Mesenteric fat pad (tissue), 1 donor: ENCODE measurements around the gene PYCARD. TPM values are rescaled to one million over a fixed set of nuclear protein-coding genes. Genes with fewer than 3 reads are reported as not detected.

Source experiments
- DNase-seq: peaks from one replicate; pipeline ENCODE4 v3.0.0-alpha.2; 2020; ENCODE audit warnings: low spot score
- total RNA-seq: library from RNA; stranded (reverse); fragmentation: NEBNext Ultra II Directional; extraction: Animal tissue kit (Norgen Biotek cat#: 25700); gene quantifications from one replicate; pipeline ENCODE4 v1.2.1, GENCODE V29; 2021
- donor health status: DM: yes; HTN: yes; CAD: no.

Gene PYCARD
- total RNA-seq, 1 donor from 2014 or later = 22.4 TPM

DNA sequence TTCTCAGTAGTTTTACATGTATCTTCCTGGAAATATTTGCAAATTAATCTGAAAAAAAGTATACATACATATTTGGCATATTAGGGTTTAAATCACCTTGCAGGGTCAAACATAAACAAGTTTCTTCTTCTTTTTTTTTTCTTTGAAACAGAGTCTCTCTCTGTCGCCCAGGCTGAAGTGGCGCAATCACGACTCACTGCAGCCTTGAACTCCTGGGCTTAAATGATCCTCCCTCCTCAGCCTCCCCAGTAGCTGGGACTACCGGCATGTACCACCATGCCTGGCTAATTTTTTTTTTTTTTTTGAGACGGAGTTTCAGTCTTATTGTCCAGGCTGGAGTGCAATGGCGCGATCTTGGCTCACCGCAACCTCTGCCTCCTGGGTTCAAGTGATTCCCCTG is 35.2 kb downstream of the PYCARD start:
- DNase-seq = no peak

DNA sequence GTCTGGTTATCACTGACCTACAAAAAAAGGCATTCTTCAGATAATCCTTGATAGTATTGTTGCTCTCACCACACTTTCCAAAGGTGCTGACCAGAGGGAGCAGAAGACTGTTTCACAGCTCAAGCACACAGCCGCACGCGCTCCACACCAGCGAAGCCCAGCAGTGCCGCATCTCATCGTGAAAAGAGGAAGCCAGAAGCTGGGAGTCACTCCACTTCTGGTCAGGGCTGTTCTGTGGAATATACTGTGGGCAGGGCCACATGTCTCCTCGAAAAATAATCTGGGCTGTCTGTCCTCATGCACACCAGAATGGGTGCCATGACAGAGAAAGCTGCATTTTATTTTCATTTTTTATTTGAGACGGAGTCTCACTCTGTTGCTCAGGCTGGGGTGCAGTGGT is 45.4 kb downstream of the PYCARD start:
- no peak for DNase-seq

Other genes with a start within 250 kb of the PYCARD start
- 18.5 TPM for gene SETD1A, start 245.0 kb downstream of the PYCARD start, total RNA-seq
- gene HSD3B7, start 217.6 kb downstream of the PYCARD start, total RNA-seq = 51.1 TPM
- 1.5 TPM for gene STX1B, start 192.1 kb downstream of the PYCARD start, total RNA-seq
- 111 TPM for gene STX4, start 169.2 kb downstream of the PYCARD start, total RNA-seq
- 13.3 TPM for gene ZNF668, start 128.5 kb downstream of the PYCARD start, total RNA-seq
- gene ZNF646, start 128.3 kb downstream of the PYCARD start, total RNA-seq = 11.9 TPM
- gene PRSS53, start 113.8 kb downstream of the PYCARD start, total RNA-seq = 1.2 TPM
- 59.6 TPM for gene VKORC1, start 108.0 kb downstream of the PYCARD start, total RNA-seq
- gene BCKDK, start 94.4 kb downstream of the PYCARD start, total RNA-seq = 42.2 TPM
- gene KAT8, start 85.1 kb downstream of the PYCARD start, total RNA-seq = 49.5 TPM
- gene PRSS8, start 67.0 kb downstream of the PYCARD start, total RNA-seq = 0.51 TPM
- gene PRSS36, start 52.7 kb downstream of the PYCARD start, total RNA-seq = 9.8 TPM
- gene FUS, start 22.6 kb downstream of the PYCARD start, total RNA-seq = 224 TPM
- gene TRIM72, start 11.4 kb upstream of the PYCARD start, total RNA-seq = 0.03 TPM
- not detected for gene PYDC1, start 14.4 kb upstream of the PYCARD start, total RNA-seq
- 35.1 TPM for gene ITGAM, start 57.2 kb upstream of the PYCARD start, total RNA-seq
- gene ITGAX, start 152.4 kb upstream of the PYCARD start, total RNA-seq = 36.4 TPM
- 0.39 TPM for gene ITGAD, start 190.6 kb upstream of the PYCARD start, total RNA-seq
- gene COX6A2, start 225.6 kb upstream of the PYCARD start, total RNA-seq = not detected
- 0.84 TPM for gene ZNF843, start 240.0 kb upstream of the PYCARD start, total RNA-seq